GM19099 (cell line): ENCODE data around the gene TTYH2.

Source experiments
- POLR2A ChIP-seq: IDR thresholded peaks from 3 replicates; pipeline ENCODE4 v1.6.1; 2011; ENCODE audit warnings: low read depth; ENCODE audit not compliant: insufficient read length; ENCODE audit errors: extremely low read depth

Gene TTYH2

GRCh38 chr17:74233937-74234336 lies 20.6 kb downstream of the TTYH2 start:
- no peak for TF ChIP-seq POLR2A

GRCh38 chr17:74234486-74234885 lies 21.1 kb downstream of the TTYH2 start:
- no peak for TF ChIP-seq POLR2A

GRCh38 chr17:74235040-74235581 lies 21.7 kb downstream of the TTYH2 start:
- no peak for TF ChIP-seq POLR2A

- no peak for TF ChIP-seq POLR2A
These were observed 22.6 kb downstream of the TTYH2 start for GRCh38 chr17:74235911-74236371.

DNA sequence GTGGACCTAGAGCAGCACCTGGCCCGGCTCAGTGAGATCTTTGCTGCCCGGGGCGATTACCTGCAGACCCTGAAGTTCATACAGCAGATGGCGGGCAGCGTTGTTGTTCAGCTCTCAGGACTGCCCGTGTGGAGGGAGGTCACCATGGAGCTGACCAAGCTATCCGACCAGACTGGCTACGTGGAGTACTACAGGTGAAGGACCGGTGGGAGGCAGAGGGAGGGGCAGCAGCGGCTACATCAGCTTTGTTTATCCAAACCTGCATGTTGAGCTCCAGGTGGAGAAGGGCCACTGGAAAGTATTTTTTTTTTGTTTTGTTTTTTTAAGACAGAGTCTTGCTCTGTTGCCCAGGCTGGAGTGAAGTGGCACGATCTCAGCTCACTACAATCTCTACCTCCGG lies 23.9 kb downstream of the TTYH2 start:
- no peak for TF ChIP-seq POLR2A

- TF ChIP-seq POLR2A, result no peak
These were observed 25.8 kb downstream of the TTYH2 start for GRCh38 chr17:74239172-74239571.

DNA sequence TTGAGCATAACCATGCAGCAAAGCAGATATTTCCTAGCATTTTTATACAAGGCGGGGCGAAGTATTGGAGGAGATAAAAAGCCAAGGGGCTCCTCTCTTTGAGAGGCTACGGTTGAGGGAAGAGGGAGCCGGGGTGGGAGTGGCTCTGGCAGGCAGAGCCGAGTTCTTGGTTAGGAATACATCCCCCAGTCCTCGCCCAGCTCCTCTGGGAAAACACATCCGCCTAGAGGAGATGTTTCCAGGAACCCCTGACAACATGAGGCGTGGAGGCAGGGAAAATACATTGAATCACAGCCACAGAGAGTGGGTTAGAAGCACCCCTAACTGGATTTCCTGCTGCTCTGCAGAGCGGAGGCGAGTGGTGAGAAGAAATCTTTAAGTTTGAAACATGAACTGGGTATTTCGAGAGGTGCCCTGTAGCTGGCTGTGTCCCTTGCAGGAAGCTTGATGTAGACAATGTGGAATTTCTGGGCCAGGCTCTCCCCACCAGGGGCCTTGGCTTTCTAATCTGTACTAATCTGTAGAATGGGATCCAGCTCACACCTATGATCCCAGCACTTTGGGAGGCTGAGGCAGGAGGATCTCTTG lies 27.3 kb downstream of the TTYH2 start:
- no peak for TF ChIP-seq POLR2A

GRCh38 chr17:74241431-74241830 lies 28.1 kb downstream of the TTYH2 start:
- no peak for TF ChIP-seq POLR2A

DNA sequence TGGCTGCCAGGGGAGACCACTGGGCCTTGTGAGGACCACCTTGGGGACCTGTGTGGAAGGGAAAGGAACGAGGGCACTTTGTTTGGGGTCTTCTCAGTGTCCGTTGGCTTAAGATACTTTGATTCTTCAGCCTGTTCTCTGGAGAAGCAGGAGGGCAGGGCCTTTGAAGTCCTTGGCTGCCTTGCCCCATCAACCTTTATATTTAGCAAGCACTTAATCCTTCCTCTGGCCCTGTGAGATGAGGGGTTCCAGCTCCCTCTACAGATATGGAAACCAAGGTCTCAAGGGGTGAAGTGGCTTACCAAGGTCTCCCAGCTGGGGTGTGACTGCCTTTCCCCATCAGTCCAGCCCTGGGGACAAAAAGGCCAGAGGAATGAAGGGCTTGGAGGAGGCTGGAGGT lies 28.5 kb downstream of the TTYH2 start:
- no peak for TF ChIP-seq POLR2A

GRCh38 chr17:74243013-74243755 lies 29.8 kb downstream of the TTYH2 start:
- TF ChIP-seq POLR2A, result no peak

DNA sequence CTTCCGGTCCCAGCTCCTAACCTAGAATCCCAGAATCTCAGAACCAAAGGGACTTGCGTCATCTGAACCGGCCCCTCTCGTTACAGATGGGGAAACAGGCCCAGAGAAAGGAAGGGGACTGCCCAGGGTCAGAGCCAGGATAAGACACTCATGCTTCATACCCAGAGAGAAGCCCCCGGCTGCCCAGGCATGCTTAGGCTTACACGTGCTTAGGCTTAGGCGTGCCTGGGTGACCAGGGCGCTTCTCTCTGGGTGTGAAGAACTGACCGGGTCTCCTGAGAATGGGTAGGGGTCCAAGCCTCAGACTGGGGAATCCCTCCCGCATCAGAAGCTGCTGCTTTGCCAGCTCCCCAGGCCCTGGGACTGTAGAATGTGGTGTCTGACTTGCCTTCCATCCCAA lies 30.8 kb downstream of the TTYH2 start:
- TF ChIP-seq POLR2A, result no peak

DNA sequence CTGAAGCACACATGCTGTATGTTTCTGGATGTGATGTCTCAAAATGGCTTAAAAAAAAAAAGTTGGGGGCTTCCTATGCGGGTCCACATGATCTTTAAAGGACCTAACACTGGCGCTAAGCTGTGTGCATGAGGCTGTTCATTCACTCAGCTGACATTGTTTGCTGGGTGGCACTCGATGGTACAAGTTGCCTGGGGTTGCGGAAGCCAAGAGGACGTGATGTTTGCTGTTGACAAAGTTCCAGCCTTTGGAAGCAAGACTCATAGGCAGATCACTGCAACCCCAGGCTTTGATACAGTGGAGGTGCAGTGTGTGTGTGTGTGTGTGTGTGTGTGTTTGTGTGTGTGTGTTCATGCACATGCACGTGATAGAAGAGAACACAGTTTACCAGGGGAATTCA lies 31.2 kb downstream of the TTYH2 start:
- TF ChIP-seq POLR2A, result no peak

DNA sequence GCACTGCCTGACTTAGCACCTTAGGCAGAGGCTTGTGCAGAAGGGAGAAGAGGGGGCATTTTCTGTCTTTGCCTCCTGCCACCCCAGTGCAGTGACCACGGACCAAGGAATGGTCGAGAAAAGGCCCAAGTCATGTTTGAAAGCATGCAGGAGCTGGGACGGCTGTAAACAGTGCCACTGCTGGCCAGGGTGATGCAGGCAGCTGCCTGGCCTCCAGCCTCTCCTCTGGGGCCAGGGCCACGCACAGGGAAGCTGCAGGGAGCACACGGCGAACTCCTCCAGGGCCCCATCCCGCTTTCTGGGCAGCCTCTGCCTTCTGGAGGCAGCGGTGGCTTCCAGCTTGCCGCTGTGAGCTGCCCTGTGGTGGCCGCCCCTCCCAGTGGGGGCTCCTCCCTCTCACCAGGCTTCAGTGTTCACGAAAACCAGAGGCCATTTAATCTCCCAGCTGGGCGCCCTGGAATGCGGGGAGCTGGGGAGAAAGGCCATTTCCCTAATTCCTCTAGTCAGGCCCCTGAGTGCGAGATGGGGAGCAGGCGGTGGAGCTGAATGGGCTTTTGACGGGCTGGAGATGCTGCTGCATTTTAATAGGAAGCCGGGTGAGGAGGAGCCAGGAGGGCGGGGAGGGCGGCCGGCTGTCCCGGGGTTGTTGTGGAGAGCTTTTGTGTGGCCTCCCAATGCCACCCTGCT lies 31.9 kb downstream of the TTYH2 start:
- no peak for TF ChIP-seq POLR2A

DNA sequence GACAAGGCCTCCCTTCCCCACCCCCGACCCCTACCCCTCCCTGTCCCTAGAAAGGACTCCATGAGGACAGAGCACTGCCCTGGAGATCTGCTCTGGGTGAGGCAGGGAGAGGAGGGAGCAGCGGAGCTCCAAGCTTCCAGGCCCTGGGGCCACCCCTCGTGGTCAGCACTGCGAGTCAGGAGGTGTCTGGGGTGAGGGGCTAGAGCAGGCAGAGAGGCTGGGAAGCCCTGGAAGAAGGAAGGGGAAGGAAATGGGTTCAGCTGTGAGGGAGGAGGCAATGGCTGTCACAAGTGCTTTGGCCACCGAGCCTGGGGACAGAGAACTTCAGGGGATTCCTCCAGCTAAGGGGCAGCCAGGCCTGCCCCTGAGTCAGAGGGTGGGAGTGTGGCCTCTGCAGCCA lies 32.5 kb downstream of the TTYH2 start:
- no peak for TF ChIP-seq POLR2A

DNA sequence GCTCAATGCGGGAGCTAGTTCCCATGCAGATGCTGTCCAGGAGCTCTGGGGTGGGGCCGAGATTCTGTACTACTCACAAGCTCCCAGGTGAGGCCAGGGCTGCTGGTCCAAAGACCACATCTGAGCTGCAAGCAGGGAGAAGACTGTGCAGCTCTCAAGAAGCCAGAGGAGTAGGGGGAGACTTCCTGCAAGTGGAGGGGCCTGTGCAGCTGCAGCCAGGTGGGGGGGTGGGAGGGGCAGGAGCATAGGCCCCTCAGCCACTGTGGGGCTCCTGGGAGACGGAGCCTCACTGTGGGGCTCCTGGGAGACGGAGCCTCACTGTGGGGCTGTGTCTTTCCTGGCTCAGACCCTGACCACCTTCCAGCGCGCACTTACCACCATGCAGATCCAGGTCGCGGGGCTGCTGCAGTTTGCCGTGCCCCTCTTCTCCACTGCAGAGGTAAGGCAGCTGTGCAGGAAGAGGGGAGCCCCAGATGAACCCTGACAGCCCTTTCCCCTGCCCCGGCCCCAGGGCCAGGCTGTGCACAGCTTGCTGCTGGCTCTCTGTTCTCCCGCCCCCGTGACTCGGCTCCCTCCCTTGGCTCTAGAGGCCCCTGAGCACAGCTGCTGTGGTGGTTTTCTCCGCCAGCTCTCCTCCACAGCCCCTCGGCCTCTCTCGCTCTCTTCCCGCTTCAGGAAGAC lies 36.4 kb downstream of the TTYH2 start:
- no peak for TF ChIP-seq POLR2A
